HL-60 (cell line): ENCODE measurements around the gene TUBB4B.
"Not testable (repeated sequence)": the region's sequence is repeated elsewhere in the genome, so short reads cannot be mapped to it uniquely, and the experiment has no call there.

Experiments
- SPI1 ChIP-seq: IDR thresholded peaks from 2 replicates; pipeline ENCODE4 v1.6.1; 2012; ENCODE audit warnings: low read depth, mild to moderate bottlenecking, borderline replicate concordance
- TF ChIP-seq, protein P1 (sequence below): IDR thresholded peaks from one replicate; pipeline ENCODE4 v1.5.1; 2011; ENCODE audit warnings: low read length, control low read depth, inconsistent platforms; ENCODE audit not compliant: insufficient read depth
- TF ChIP-seq, protein P2 (sequence below): IDR thresholded peaks from 2 replicates; pipeline ENCODE4 v1.6.1; 2012; ENCODE audit warnings: low read depth; ENCODE audit not compliant: insufficient replicate concordance

DNA sequence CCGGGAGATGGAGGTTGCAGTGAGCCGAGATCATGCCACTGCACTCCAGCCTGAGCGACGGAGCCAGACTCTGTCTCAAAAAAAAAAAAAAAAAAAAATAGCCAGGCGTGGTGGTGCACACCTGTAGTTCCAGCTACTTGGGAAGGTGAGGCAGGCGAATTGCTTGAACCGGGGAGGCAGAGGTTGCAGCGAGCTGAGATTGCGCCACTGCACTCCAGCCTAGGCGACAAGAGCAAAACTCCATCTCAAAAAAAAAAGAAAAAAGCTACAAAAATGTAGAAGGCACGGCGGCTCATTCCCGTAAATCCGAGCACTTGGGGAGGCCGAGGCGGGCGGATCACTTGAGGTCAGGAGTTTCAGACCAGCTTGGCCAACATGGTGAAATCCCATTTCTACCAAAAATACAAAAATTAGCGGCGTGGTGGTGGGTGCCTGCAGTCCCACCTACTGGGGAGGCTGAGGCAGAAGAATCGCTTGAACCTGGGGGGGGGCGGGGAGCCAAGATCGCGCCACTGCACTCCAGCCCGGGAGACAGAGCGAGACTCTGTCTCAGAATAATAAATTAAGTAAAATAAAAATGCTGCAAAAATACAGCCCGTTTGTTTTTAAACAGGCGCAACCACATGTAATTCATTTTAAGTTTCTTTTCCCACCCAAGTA lies 1.4 kb upstream of the TUBB4B start:
- TF ChIP-seq, protein P1, sequence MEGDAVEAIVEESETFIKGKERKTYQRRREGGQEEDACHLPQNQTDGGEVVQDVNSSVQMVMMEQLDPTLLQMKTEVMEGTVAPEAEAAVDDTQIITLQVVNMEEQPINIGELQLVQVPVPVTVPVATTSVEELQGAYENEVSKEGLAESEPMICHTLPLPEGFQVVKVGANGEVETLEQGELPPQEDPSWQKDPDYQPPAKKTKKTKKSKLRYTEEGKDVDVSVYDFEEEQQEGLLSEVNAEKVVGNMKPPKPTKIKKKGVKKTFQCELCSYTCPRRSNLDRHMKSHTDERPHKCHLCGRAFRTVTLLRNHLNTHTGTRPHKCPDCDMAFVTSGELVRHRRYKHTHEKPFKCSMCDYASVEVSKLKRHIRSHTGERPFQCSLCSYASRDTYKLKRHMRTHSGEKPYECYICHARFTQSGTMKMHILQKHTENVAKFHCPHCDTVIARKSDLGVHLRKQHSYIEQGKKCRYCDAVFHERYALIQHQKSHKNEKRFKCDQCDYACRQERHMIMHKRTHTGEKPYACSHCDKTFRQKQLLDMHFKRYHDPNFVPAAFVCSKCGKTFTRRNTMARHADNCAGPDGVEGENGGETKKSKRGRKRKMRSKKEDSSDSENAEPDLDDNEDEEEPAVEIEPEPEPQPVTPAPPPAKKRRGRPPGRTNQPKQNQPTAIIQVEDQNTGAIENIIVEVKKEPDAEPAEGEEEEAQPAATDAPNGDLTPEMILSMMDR = not testable (repeated sequence)
- TF ChIP-seq, protein P2, sequence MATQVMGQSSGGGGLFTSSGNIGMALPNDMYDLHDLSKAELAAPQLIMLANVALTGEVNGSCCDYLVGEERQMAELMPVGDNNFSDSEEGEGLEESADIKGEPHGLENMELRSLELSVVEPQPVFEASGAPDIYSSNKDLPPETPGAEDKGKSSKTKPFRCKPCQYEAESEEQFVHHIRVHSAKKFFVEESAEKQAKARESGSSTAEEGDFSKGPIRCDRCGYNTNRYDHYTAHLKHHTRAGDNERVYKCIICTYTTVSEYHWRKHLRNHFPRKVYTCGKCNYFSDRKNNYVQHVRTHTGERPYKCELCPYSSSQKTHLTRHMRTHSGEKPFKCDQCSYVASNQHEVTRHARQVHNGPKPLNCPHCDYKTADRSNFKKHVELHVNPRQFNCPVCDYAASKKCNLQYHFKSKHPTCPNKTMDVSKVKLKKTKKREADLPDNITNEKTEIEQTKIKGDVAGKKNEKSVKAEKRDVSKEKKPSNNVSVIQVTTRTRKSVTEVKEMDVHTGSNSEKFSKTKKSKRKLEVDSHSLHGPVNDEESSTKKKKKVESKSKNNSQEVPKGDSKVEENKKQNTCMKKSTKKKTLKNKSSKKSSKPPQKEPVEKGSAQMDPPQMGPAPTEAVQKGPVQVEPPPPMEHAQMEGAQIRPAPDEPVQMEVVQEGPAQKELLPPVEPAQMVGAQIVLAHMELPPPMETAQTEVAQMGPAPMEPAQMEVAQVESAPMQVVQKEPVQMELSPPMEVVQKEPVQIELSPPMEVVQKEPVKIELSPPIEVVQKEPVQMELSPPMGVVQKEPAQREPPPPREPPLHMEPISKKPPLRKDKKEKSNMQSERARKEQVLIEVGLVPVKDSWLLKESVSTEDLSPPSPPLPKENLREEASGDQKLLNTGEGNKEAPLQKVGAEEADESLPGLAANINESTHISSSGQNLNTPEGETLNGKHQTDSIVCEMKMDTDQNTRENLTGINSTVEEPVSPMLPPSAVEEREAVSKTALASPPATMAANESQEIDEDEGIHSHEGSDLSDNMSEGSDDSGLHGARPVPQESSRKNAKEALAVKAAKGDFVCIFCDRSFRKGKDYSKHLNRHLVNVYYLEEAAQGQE = not testable (repeated sequence)
- not testable (repeated sequence) for TF ChIP-seq SPI1
